ENCODE results near the gene UNC119B. TPM values are rescaled to one million over a fixed set of nuclear protein-coding genes. Genes with fewer than 3 reads are reported as not detected.
A peak's percentile ranks its signal among the peaks of the same experiment; 100 is the strongest.

Gene UNC119B
- total RNA-seq, 4 donors from 2014 or later, result 20.4 to 27.1 (median 22.1) TPM

- no peak overlapping the region for H3K27ac ChIP-seq
- no peak for DNase-seq (ENCODE audit: low spot score in 2 of 2)
- peaks cover 0 to 16% (median 8%) of the 10 kb centered on the region in 4 donors for H3K4me1 ChIP-seq
- no peaks in the 10 kb centered on the region for H3K27me3 ChIP-seq
- 84 to 97% methylated on average over 2 of the region's 2 CpGs for WGBS, 2 donors
- H3K9me3 ChIP-seq, result no peaks in the 10 kb centered on the region
- peaks cover 0 to 71% (median 5%) of the 10 kb centered on the region in 3 donors for H3K36me3 ChIP-seq
- no peak for TF ChIP-seq POLR2A (IDR thresholded peaks at IDR 0.05)
- no peak for TF ChIP-seq EP300 (IDR thresholded peaks at IDR 0.05)
- TF ChIP-seq, protein P1, sequence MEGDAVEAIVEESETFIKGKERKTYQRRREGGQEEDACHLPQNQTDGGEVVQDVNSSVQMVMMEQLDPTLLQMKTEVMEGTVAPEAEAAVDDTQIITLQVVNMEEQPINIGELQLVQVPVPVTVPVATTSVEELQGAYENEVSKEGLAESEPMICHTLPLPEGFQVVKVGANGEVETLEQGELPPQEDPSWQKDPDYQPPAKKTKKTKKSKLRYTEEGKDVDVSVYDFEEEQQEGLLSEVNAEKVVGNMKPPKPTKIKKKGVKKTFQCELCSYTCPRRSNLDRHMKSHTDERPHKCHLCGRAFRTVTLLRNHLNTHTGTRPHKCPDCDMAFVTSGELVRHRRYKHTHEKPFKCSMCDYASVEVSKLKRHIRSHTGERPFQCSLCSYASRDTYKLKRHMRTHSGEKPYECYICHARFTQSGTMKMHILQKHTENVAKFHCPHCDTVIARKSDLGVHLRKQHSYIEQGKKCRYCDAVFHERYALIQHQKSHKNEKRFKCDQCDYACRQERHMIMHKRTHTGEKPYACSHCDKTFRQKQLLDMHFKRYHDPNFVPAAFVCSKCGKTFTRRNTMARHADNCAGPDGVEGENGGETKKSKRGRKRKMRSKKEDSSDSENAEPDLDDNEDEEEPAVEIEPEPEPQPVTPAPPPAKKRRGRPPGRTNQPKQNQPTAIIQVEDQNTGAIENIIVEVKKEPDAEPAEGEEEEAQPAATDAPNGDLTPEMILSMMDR (IDR thresholded peaks at IDR 0.05), result no peak
- no peak overlapping the region for H3K4me3 ChIP-seq
These were observed 12.5 kb downstream of the UNC119B start for GRCh38 chr12:120722784-120723183.

GRCh38 chr12:120724720-120725119 lies 14.5 kb downstream of the UNC119B start:
- Histone ChIP-seq H3K4me1 (peaks cover 0 to 16% (median 8%) of the 10 kb centered on the region in 4 donors), H3K4me3 (no peak overlapping the region), H3K9me3 (no peaks in the 10 kb centered on the region), H3K27ac (peak overlapping the region in 2 of 4 donors; percentile 84 to 91), H3K36me3 (peaks cover 0 to 61% (median 0%) of the 10 kb centered on the region in 3 donors), H3K27me3 (no peaks in the 10 kb centered on the region)
- WGBS, 2 donors, result 57 to 68% methylated on average over 5 of the region's 5 CpGs
- no peak for DNase-seq (ENCODE audit: low spot score in 2 of 2)
- TF ChIP-seq EP300 (IDR thresholded peaks at IDR 0.05) (no peak), POLR2A (IDR thresholded peaks at IDR 0.05) (no peak)
- TF ChIP-seq, protein P1 (IDR thresholded peaks at IDR 0.05), result no peak

GRCh38 chr12:120725151-120725658 lies 14.9 kb downstream of the UNC119B start:
- no peaks in the 10 kb centered on the region for H3K27me3 ChIP-seq
- WGBS, 2 donors, result 12 to 21% methylated on average over 14 of the region's 14 CpGs
- H3K4me1 ChIP-seq, result peaks cover 0 to 16% (median 8%) of the 10 kb centered on the region in 4 donors
- no peak for DNase-seq (ENCODE audit: low spot score in 2 of 2)
- no peaks in the 10 kb centered on the region for H3K9me3 ChIP-seq
- H3K4me3 ChIP-seq, result peak overlapping the region; percentile 62 to 89 (median 70)
- TF ChIP-seq EP300 (IDR thresholded peaks at IDR 0.05), result no peak
- TF ChIP-seq, protein P1 (IDR thresholded peaks at IDR 0.05), result no peak
- TF ChIP-seq POLR2A (IDR thresholded peaks at IDR 0.05), result no peak
- peaks cover 0 to 61% (median 2%) of the 10 kb centered on the region in 3 donors for H3K36me3 ChIP-seq
- peak overlapping the region; percentile 82 to 91 (median 83) for H3K27ac ChIP-seq

- peak; percentile 76 to 83 for DNase-seq (ENCODE audit: low spot score in 2 of 2)
- 9 to 11% methylated on average over 45 to 62 of the region's 66 CpGs for WGBS, 2 donors
- peak within 1 kb of the TSS; percentile 82 to 91 (median 83) for H3K27ac ChIP-seq
- H3K9me3 ChIP-seq, result no peaks in the 10 kb centered on the region
- TF ChIP-seq, protein P1 (IDR thresholded peaks at IDR 0.05), result peak in 1 of 5 experiments; percentile 14
- peak in 1 of 2 donors; percentile 54 for TF ChIP-seq EP300 (IDR thresholded peaks at IDR 0.05)
- TF ChIP-seq POLR2A (IDR thresholded peaks at IDR 0.05), result peak in 1 of 2 donors; percentile 51
- H3K27me3 ChIP-seq, result no peaks in the 10 kb centered on the region
- H3K4me3 ChIP-seq, result peak within 1 kb of the TSS; percentile 62 to 89 (median 70)
- peaks cover 0 to 61% (median 7%) of the 10 kb centered on the region in 3 donors for H3K36me3 ChIP-seq
- H3K4me1 ChIP-seq, result peaks cover 0 to 16% (median 8%) of the 10 kb centered on the region in 4 donors
These were observed 15.6 kb downstream of the UNC119B start, which contains the start of gene ACADS for GRCh38 chr12:120725659-120726509. ACADS (plus strand) TSS chr12:120725826; CDS start chr12:120725886, 60 bp downstream.

GRCh38 chr12:120726510-120726793 lies 16.2 kb downstream of the UNC119B start:
- H3K4me3 ChIP-seq, result peak overlapping the region; percentile 62 to 89 (median 70)
- peaks cover 0 to 60% (median 7%) of the 10 kb centered on the region in 3 donors for H3K36me3 ChIP-seq
- peak overlapping the region in 3 of 4 donors; percentile 82 to 91 (median 84) for H3K27ac ChIP-seq
- H3K27me3 ChIP-seq, result no peaks in the 10 kb centered on the region
- no peak for DNase-seq (ENCODE audit: low spot score in 2 of 2)
- peaks cover 0 to 16% (median 8%) of the 10 kb centered on the region in 4 donors for H3K4me1 ChIP-seq
- 84 to 87% methylated on average over 9 of the region's 9 CpGs for WGBS, 2 donors
- no peaks in the 10 kb centered on the region for H3K9me3 ChIP-seq
- TF ChIP-seq POLR2A (IDR thresholded peaks at IDR 0.05) (no peak), EP300 (IDR thresholded peaks at IDR 0.05) (no peak)
- TF ChIP-seq, protein P1 (IDR thresholded peaks at IDR 0.05), result no peak

Measured in tibial nerve (tissue), 4 donors.